HG03354 (cell line): Measurements from ENCODE around the gene TRIM2.
"Not testable (repeated sequence)": the region's sequence is repeated elsewhere in the genome, so short reads cannot be mapped to it uniquely, and the experiment has no call there.

ENCODE experiments used
- ATAC-seq: cut with Tn5 transposase; IDR thresholded peaks from one replicate; pipeline ENCODE4 v1.9.1; 2021; ENCODE audit warnings: mild to moderate bottlenecking; ENCODE audit not compliant: unreplicated experiment, poor library complexity, severe bottlenecking

Gene TRIM2

GRCh38 chr4:153204247-153204671 lies at the start of gene TRIM2:
TSS of gene TRIM2 (plus strand) at chr4:153204443. CDS start at chr4:153204531, 88 bp downstream.
- no peak for ATAC-seq

GRCh38 chr4:153155686-153156085 lies 48.6 kb upstream of the TRIM2 start:
- ATAC-seq = no peak

- no peak for ATAC-seq
Observed at GRCh38 chr4:153156263-153156662, 48.0 kb upstream of the TRIM2 start.

GRCh38 chr4:153156721-153157120 lies 47.5 kb upstream of the TRIM2 start:
- ATAC-seq = no peak

- no peak for ATAC-seq
Observed at GRCh38 chr4:153159016-153159415, 45.2 kb upstream of the TRIM2 start.

GRCh38 chr4:153159728-153160221 lies 44.5 kb upstream of the TRIM2 start:
- no peak for ATAC-seq

- no peak for ATAC-seq
Observed at GRCh38 chr4:153160821-153161220, 43.4 kb upstream of the TRIM2 start.

GRCh38 chr4:153161226-153161963 lies 42.8 kb upstream of the TRIM2 start:
- no peak for ATAC-seq

- ATAC-seq = not testable (repeated sequence)
Observed at GRCh38 chr4:153165236-153165635, 39.0 kb upstream of the TRIM2 start.

- no peak for ATAC-seq
Observed at GRCh38 chr4:153166716-153167501, 37.3 kb upstream of the TRIM2 start.

- no peak for ATAC-seq
Observed at GRCh38 chr4:153169776-153170175, 34.5 kb upstream of the TRIM2 start.

GRCh38 chr4:153170407-153170806 lies 33.8 kb upstream of the TRIM2 start:
- no peak for ATAC-seq

- ATAC-seq = no peak
Observed at GRCh38 chr4:153174821-153175567, 29.2 kb upstream of the TRIM2 start.

- no peak for ATAC-seq
Observed at GRCh38 chr4:153176938-153177337, 27.3 kb upstream of the TRIM2 start.

GRCh38 chr4:153177841-153178240 lies 26.4 kb upstream of the TRIM2 start:
- ATAC-seq = no peak

GRCh38 chr4:153179100-153179499 lies 25.1 kb upstream of the TRIM2 start:
- ATAC-seq = no peak

GRCh38 chr4:153181293-153181692 lies 22.9 kb upstream of the TRIM2 start:
- no peak for ATAC-seq

- no peak for ATAC-seq
Observed at GRCh38 chr4:153181700-153182099, 22.5 kb upstream of the TRIM2 start.

GRCh38 chr4:153183146-153183545 lies 21.1 kb upstream of the TRIM2 start:
- no peak for ATAC-seq

- ATAC-seq = no peak
Observed at GRCh38 chr4:153185331-153185852, 18.9 kb upstream of the TRIM2 start.
